OCI-LY7 (cell line): Measurements from ENCODE around the gene DCTD.

Source experiments
- EZH2phosphoT487 ChIP-seq: fragments of 200-600 bp; sonication (generic); IDR thresholded peaks from 2 replicates; pipeline ENCODE4 v1.6.1; 2018; ENCODE audit warnings: low read depth, borderline replicate concordance, mild to moderate bottlenecking, mixed run types, antibody characterized with exemption, low read length, moderate library complexity, mixed read lengths
- TF ChIP-seq, protein P1 (sequence below): fragments of 200-600 bp; sonication (generic); conservative IDR thresholded peaks from 2 replicates; pipeline ENCODE4 v1.5.1; 2014; ENCODE audit warnings: mild to moderate bottlenecking, antibody characterized with exemption, low read length, moderate library complexity, mixed read lengths

DNA sequence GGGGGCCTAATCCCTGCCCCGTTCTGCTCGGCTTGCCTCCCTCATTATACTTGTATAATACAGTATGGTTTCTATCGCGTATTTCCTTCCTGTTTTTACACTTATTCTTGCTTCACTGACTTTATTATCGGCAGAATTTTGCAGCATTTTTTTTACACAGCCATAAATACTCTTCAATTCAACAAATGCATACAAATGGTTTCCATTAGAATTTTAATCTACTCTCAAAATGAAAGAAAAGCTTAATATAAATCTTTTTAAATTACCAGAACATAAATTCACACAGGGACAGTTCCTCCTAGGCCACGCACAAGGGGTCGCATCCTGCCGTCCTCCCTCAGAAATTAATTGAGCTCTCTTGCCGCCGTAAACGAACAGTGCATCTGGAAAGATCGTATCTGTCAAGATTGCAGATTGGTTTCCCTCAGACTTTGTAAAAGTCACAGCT, 42.9 kb downstream of the DCTD start:
- TF ChIP-seq, protein P1, sequence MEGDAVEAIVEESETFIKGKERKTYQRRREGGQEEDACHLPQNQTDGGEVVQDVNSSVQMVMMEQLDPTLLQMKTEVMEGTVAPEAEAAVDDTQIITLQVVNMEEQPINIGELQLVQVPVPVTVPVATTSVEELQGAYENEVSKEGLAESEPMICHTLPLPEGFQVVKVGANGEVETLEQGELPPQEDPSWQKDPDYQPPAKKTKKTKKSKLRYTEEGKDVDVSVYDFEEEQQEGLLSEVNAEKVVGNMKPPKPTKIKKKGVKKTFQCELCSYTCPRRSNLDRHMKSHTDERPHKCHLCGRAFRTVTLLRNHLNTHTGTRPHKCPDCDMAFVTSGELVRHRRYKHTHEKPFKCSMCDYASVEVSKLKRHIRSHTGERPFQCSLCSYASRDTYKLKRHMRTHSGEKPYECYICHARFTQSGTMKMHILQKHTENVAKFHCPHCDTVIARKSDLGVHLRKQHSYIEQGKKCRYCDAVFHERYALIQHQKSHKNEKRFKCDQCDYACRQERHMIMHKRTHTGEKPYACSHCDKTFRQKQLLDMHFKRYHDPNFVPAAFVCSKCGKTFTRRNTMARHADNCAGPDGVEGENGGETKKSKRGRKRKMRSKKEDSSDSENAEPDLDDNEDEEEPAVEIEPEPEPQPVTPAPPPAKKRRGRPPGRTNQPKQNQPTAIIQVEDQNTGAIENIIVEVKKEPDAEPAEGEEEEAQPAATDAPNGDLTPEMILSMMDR: no peak
- no peak for TF ChIP-seq EZH2phosphoT487
